ENCODE data around the gene CYP46A1. TPM values are rescaled to one million over a fixed set of nuclear protein-coding genes. Genes with fewer than 3 reads are reported as not detected.
A peak's percentile ranks its signal among the peaks of the same experiment; 100 is the strongest.

The CYP46A1 gene
- total and polyA plus RNA-seq, 7 donors, result 0.09 to 1.5 (median 0.50) TPM

- no peaks in the 10 kb centered on the region for H3K9me3 ChIP-seq
- peak in 2 of 4 donors; percentile 24 to 36 for ATAC-seq
- no peak for TF ChIP-seq CTCF (IDR thresholded peaks at IDR 0.05)
- H3K4me3 ChIP-seq, result no peak overlapping the region
- H3K27ac ChIP-seq, result no peak overlapping the region
- H3K36me3 ChIP-seq (ENCODE audit: insufficient read depth in 1 of 2, low read depth in 1 of 2), result no peaks in the 10 kb centered on the region
- peaks cover 0 to 15% (median 7%) of the 10 kb centered on the region in 3 donors for H3K27me3 ChIP-seq (ENCODE audit: insufficient read depth in 3 of 3, low read length in 2 of 3)
- no peaks in the 10 kb centered on the region for H3K4me1 ChIP-seq
- 73 to 87% (median 79%) methylated on average over 14 to 16 of the region's 16 CpGs for WGBS, 3 donors
- DNase-seq, result no peak
- intact Hi-C loops (cut with DNase I), result no loop called here
These were observed 6.6 kb upstream of the CYP46A1 start for GRCh38 chr14:99677231-99678140.

- no peak overlapping the region for H3K27ac ChIP-seq
- no peaks in the 10 kb centered on the region for H3K36me3 ChIP-seq (ENCODE audit: insufficient read depth in 1 of 2, low read depth in 1 of 2)
- ATAC-seq (no peak), DNase-seq (no peak)
- no peaks in the 10 kb centered on the region for H3K4me1 ChIP-seq
- WGBS, 3 donors, result 94 to 97% (median 95%) methylated on average over 6 of the region's 6 CpGs
- TF ChIP-seq CTCF (IDR thresholded peaks at IDR 0.05), result no peak
- peaks cover 0 to 15% (median 7%) of the 10 kb centered on the region in 3 donors for H3K27me3 ChIP-seq (ENCODE audit: insufficient read depth in 3 of 3, low read length in 2 of 3)
- H3K9me3 ChIP-seq, result no peaks in the 10 kb centered on the region
- intact Hi-C loops (cut with DNase I), result no loop called here
- no peak overlapping the region for H3K4me3 ChIP-seq
These were observed 5.9 kb upstream of the CYP46A1 start for GRCh38 chr14:99678198-99678597.

- H3K27me3 ChIP-seq (ENCODE audit: insufficient read depth in 3 of 3, low read length in 2 of 3), result peaks cover 0 to 15% (median 7%) of the 10 kb centered on the region in 3 donors
- 76 to 79% (median 78%) methylated on average over 2 of the region's 2 CpGs for WGBS, 3 donors
- intact Hi-C loops (cut with DNase I), result no loop called here
- ATAC-seq, result no peak
- H3K27ac ChIP-seq, result no peak overlapping the region
- H3K4me3 ChIP-seq, result no peak overlapping the region
- no peak for DNase-seq
- H3K36me3 ChIP-seq (ENCODE audit: insufficient read depth in 1 of 2, low read depth in 1 of 2), result no peaks in the 10 kb centered on the region
- TF ChIP-seq CTCF (IDR thresholded peaks at IDR 0.05), result no peak
- H3K9me3 ChIP-seq, result no peaks in the 10 kb centered on the region
- no peaks in the 10 kb centered on the region for H3K4me1 ChIP-seq
These were observed 5.0 kb upstream of the CYP46A1 start for GRCh38 chr14:99679111-99679510.

- TF ChIP-seq CTCF (IDR thresholded peaks at IDR 0.05), result no peak
- Histone ChIP-seq H3K36me3 (ENCODE audit: insufficient read depth in 1 of 2, low read depth in 1 of 2) (no peaks in the 10 kb centered on the region), H3K4me3 (no peak overlapping the region), H3K4me1 (no peaks in the 10 kb centered on the region), H3K9me3 (no peaks in the 10 kb centered on the region), H3K27me3 (ENCODE audit: insufficient read depth in 3 of 3, low read length in 2 of 3) (peaks cover 0 to 13% (median 5%) of the 10 kb centered on the region in 3 donors), H3K27ac (no peak overlapping the region)
- ATAC-seq, result no peak
- no peak for DNase-seq
- intact Hi-C loops (cut with DNase I), result no loop called here
- 75 to 77% (median 75%) methylated on average over 8 of the region's 8 CpGs for WGBS, 3 donors
These were observed 4.6 kb upstream of the CYP46A1 start for GRCh38 chr14:99679543-99679942.

Data from psoas muscle (tissue), 8 donors.